ENCODE measurements around the gene SCUBE3. TPM values are rescaled to one million over a fixed set of nuclear protein-coding genes. Genes with fewer than 3 reads are reported as not detected.

SCUBE3 gene
- total and polyA plus RNA-seq, 4 experiments from 2014 or later: 0.03 to 0.08 TPM; not detected in 2

DNA sequence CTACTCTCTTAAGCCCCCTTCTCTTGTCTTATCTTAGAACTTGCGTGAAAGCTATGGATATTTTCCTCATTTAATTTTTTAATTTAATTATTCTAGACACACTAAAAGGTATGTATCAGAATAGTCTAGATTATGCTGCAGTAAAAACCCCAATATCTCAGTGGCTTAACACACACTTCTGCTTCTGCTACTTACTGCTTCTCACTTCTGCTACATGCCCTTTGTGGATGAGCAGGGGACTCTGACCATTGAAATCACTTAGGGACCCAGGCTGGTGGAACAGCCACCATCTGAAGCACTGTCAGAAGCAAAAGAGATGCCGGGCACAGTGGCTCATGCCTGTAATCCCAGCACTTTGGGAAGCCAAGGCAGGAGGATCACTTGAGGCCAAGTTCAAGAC is 27.2 kb upstream of the SCUBE3 start:
- no peak overlapping the region for H3K27ac ChIP-seq (ENCODE audit: low read depth, low read length)
- H3K4me1 ChIP-seq (ENCODE audit: insufficient read depth, low read length): no peaks in the 10 kb centered on the region
- Mint-ChIP-seq H3K4me1 (no peaks in the 10 kb centered on the region), H3K27me3 (peaks cover 12 to 15% of the 10 kb centered on the region in 2 donors), H3K9me3 (no peaks in the 10 kb centered on the region), H3K27ac (no peak overlapping the region), H3K36me3 (no peaks in the 10 kb centered on the region), H3K4me3 (no peak overlapping the region)
- H3K9me3 ChIP-seq (ENCODE audit: control insufficient read depth in 1 of 2, low read length in 2 of 2): no peaks in the 10 kb centered on the region
- no peaks in the 10 kb centered on the region for H3K27me3 ChIP-seq (ENCODE audit: insufficient read depth, low read length)
- ChIA-PET POLR2A (ENCODE audit: partially characterized antibody) (no interaction called here), CTCF (ENCODE audit: partially characterized antibody) (interaction anchor here (0.9 kb wide), 1 partner anchor 21 kb away, joined by 3 read pairs; no protein-coding TSS in a partner anchor)
- no peaks in the 10 kb centered on the region for H3K36me3 ChIP-seq (ENCODE audit: insufficient read depth, low read length)
- DNase-seq: no peak
- no peak overlapping the region for H3K4me3 ChIP-seq (ENCODE audit: low read length in 2 of 2)
- intact Hi-C loops (cut with micrococcal nuclease): no loop called here

DNA sequence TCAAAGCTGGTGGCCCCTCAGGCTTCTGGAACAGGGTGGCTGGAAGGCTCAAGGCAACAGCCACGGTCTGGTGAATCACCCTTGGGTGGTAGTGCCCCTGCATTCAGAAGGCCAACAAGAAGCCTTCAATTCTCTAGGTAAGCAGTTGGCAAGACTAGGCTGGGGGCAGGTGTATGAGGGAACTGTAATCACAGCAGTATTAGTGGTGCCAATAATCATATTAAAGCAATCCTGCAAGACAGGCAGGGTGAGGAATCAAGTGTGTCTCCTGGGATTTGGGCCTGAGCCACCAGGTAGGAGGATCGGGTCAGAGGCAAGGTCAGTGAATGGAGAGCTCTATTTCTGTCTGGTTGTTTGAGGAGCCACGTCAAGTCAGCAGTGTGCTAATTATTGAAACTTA is 24.9 kb upstream of the SCUBE3 start:
- CTCF ChIA-PET (ENCODE audit: partially characterized antibody): no interaction called here

DNA sequence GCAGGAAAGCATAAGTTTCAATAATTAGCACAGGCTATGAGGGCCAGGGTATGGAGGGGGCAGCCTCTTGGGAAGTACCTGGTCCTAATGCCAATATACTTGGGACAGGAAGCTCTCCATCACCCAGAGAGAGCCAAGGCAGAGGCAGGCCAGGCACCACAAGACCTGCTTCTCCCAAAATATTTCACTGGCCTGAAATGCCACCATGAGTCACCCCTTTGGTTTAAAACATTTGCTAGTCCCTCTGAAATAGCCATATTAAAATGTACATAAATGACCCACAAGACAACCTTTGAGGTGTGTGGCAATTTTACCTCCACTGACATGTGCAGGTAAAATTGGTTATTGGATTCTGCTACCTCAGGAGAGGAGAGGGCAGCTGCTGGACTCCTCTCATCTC is 23.4 kb upstream of the SCUBE3 start:
- Histone ChIP-seq H3K4me1 (ENCODE audit: insufficient read depth, low read length) (no peaks in the 10 kb centered on the region), H3K27ac (ENCODE audit: low read depth, low read length) (no peak overlapping the region), H3K27me3 (ENCODE audit: insufficient read depth, low read length) (no peaks in the 10 kb centered on the region), H3K9me3 (ENCODE audit: control insufficient read depth in 1 of 2, low read length in 2 of 2) (no peaks in the 10 kb centered on the region), H3K4me3 (ENCODE audit: low read length in 2 of 2) (no peak overlapping the region), H3K36me3 (ENCODE audit: insufficient read depth, low read length) (no peaks in the 10 kb centered on the region)
- no peak overlapping the region for H3K27ac Mint-ChIP-seq
- H3K4me1 Mint-ChIP-seq: peaks cover 0 to 6% (median 3%) of the 10 kb centered on the region in 4 donors
- DNase-seq: no peak
- no peak overlapping the region for H3K4me3 Mint-ChIP-seq
- H3K36me3 Mint-ChIP-seq: no peaks in the 10 kb centered on the region
- intact Hi-C loops (cut with micrococcal nuclease): no loop called here
- ChIA-PET CTCF (ENCODE audit: partially characterized antibody) (no interaction called here), POLR2A (ENCODE audit: partially characterized antibody) (no interaction called here)
- H3K27me3 Mint-ChIP-seq: peaks cover 8 to 11% of the 10 kb centered on the region in 2 donors
- H3K9me3 Mint-ChIP-seq: no peaks in the 10 kb centered on the region

More for the DNA sequence above, 24.9 kb upstream of the SCUBE3 start:
- no peak overlapping the region for H3K27ac Mint-ChIP-seq
- H3K36me3 Mint-ChIP-seq: no peaks in the 10 kb centered on the region
- no peaks in the 10 kb centered on the region for H3K9me3 Mint-ChIP-seq
- POLR2A ChIA-PET (ENCODE audit: partially characterized antibody): no interaction called here
- H3K4me1 Mint-ChIP-seq: peaks cover 0 to 3% (median under 1%) of the 10 kb centered on the region in 4 donors
- intact Hi-C loops (cut with micrococcal nuclease): no loop called here
- no peak overlapping the region for H3K4me3 Mint-ChIP-seq
- no peaks in the 10 kb centered on the region for H3K27me3 ChIP-seq (ENCODE audit: insufficient read depth, low read length)
- peaks cover 7 to 13% of the 10 kb centered on the region in 2 donors for H3K27me3 Mint-ChIP-seq
- no peak overlapping the region for H3K4me3 ChIP-seq (ENCODE audit: low read length in 2 of 2)
- H3K4me1 ChIP-seq (ENCODE audit: insufficient read depth, low read length): no peaks in the 10 kb centered on the region
- no peak overlapping the region for H3K27ac ChIP-seq (ENCODE audit: low read depth, low read length)
- H3K9me3 ChIP-seq (ENCODE audit: control insufficient read depth in 1 of 2, low read length in 2 of 2): no peaks in the 10 kb centered on the region
- H3K36me3 ChIP-seq (ENCODE audit: insufficient read depth, low read length): no peaks in the 10 kb centered on the region
- DNase-seq: no peak

DNA sequence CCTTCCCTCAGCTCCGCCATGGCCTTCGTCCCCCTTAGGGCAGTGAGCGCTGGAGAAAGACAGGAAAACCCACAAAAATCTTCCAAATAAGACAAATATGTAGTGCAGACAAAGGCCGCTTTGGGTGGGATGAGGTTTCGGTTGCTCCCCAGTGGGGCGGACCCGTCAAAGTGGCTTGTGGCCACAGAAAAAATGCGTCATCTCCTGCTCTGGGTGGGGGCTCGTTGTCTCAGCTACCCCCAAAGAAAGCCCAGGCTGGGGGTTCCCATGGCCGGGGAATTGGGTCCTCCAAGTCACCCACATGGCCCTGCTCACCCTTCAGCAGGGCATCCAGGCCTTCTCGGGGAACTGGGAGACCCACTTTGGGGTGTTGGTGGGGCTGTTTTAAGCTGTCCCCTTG is 21.9 kb upstream of the SCUBE3 start:
- Histone ChIP-seq H3K4me1 (ENCODE audit: insufficient read depth, low read length) (no peaks in the 10 kb centered on the region), H3K36me3 (ENCODE audit: insufficient read depth, low read length) (no peaks in the 10 kb centered on the region), H3K9me3 (ENCODE audit: control insufficient read depth in 1 of 2, low read length in 2 of 2) (no peaks in the 10 kb centered on the region), H3K4me3 (ENCODE audit: low read length in 2 of 2) (no peak overlapping the region), H3K27ac (ENCODE audit: low read depth, low read length) (no peak overlapping the region), H3K27me3 (ENCODE audit: insufficient read depth, low read length) (no peaks in the 10 kb centered on the region)
- POLR2A ChIA-PET (ENCODE audit: partially characterized antibody): no interaction called here
- peaks cover 0 to 6% (median 3%) of the 10 kb centered on the region in 4 donors for H3K4me1 Mint-ChIP-seq
- CTCF ChIA-PET (ENCODE audit: partially characterized antibody): no interaction called here
- peaks cover 5 to 13% of the 10 kb centered on the region in 2 donors for H3K27me3 Mint-ChIP-seq
- no peaks in the 10 kb centered on the region for H3K36me3 Mint-ChIP-seq
- H3K9me3 Mint-ChIP-seq: no peaks in the 10 kb centered on the region
- H3K27ac Mint-ChIP-seq: no peak overlapping the region
- DNase-seq: no peak
- no peak overlapping the region for H3K4me3 Mint-ChIP-seq
- intact Hi-C loops (cut with micrococcal nuclease): no loop called here

DNA sequence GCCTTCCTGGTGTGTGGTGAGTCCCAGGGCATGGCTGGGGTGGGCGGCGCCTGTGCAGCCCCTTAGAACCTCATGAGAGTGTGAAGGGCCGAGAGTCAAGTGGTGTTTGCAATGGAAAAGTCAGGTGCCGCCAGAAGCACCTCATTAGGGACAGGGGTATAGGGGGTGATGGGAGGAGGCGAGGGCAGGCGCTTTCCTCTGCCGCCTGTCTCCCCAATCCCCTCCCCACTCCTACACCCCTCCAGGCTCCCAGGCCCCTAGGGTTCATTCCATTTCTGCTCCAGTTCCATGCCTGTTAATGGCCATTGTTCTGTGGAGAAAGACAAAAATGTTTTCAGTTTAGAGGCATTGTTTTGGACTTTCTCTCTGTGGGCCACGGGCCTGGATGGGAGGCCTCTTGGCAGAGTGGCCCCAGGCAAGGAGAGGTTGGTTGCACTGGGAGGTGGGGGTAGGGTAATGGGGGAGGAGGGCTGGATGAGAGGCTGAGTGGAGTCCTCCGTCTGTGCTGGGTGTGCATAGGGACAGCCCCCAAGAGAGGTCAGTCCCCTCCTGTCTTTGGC is 21.4 kb upstream of the SCUBE3 start:
- H3K27ac Mint-ChIP-seq: peak overlapping the region in 1 of 7 donors; percentile 31
- intact Hi-C loops (cut with micrococcal nuclease): no loop called here
- no peak overlapping the region for H3K27ac ChIP-seq (ENCODE audit: low read depth, low read length)

DNA sequence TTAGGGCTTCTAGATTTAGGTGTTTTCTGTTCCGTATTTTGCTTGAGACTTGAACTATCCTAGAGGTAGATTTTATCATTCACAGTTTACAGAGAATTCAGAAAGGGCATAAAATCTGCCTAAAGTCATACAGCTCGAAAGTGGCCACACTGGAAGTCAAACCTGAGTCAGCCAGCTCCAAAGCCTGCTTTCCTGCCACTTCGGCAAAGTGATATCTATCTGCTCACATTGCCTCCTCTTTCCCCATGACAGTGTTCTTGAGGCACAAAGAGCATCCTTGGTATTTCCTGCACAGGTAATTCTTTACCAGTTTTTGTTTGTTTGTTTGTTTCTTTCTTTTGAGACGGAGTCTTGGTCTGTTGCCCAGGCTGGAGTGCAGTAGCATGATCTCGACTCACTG is 19.4 kb upstream of the SCUBE3 start:
- no peaks in the 10 kb centered on the region for H3K4me1 ChIP-seq (ENCODE audit: insufficient read depth, low read length)
- ChIA-PET POLR2A (ENCODE audit: partially characterized antibody) (no interaction called here), CTCF (ENCODE audit: partially characterized antibody) (no interaction called here)
- H3K27ac ChIP-seq (ENCODE audit: low read depth, low read length): no peak overlapping the region
- no peaks in the 10 kb centered on the region for H3K36me3 ChIP-seq (ENCODE audit: insufficient read depth, low read length)
- H3K9me3 ChIP-seq (ENCODE audit: control insufficient read depth in 1 of 2, low read length in 2 of 2): no peaks in the 10 kb centered on the region
- no peak for DNase-seq
- Mint-ChIP-seq H3K9me3 (peaks cover 0 to 6% (median under 1%) of the 10 kb centered on the region in 8 donors), H3K27me3 (peaks cover 12 to 20% of the 10 kb centered on the region in 2 donors), H3K4me1 (peaks cover 0 to 6% (median 3%) of the 10 kb centered on the region in 4 donors), H3K4me3 (no peak overlapping the region), H3K36me3 (no peaks in the 10 kb centered on the region), H3K27ac (no peak overlapping the region)
- intact Hi-C loops (cut with micrococcal nuclease): no loop called here
- H3K4me3 ChIP-seq (ENCODE audit: low read length in 2 of 2): no peak overlapping the region
- H3K27me3 ChIP-seq (ENCODE audit: insufficient read depth, low read length): peaks cover 3% of the 10 kb centered on the region

More for the DNA sequence above, 21.4 kb upstream of the SCUBE3 start:
- Mint-ChIP-seq H3K4me3 (no peak overlapping the region), H3K9me3 (no peaks in the 10 kb centered on the region), H3K36me3 (no peaks in the 10 kb centered on the region), H3K4me1 (peaks cover 0 to 6% (median 3%) of the 10 kb centered on the region in 4 donors), H3K27me3 (peaks cover 8 to 15% of the 10 kb centered on the region in 2 donors)
- Histone ChIP-seq H3K9me3 (ENCODE audit: control insufficient read depth in 1 of 2, low read length in 2 of 2) (no peaks in the 10 kb centered on the region), H3K27me3 (ENCODE audit: insufficient read depth, low read length) (no peaks in the 10 kb centered on the region), H3K36me3 (ENCODE audit: insufficient read depth, low read length) (no peaks in the 10 kb centered on the region), H3K4me3 (ENCODE audit: low read length in 2 of 2) (no peak overlapping the region), H3K4me1 (ENCODE audit: insufficient read depth, low read length) (no peaks in the 10 kb centered on the region)
- DNase-seq: no peak
- ChIA-PET POLR2A (ENCODE audit: partially characterized antibody) (no interaction called here), CTCF (ENCODE audit: partially characterized antibody) (no interaction called here)

DNA sequence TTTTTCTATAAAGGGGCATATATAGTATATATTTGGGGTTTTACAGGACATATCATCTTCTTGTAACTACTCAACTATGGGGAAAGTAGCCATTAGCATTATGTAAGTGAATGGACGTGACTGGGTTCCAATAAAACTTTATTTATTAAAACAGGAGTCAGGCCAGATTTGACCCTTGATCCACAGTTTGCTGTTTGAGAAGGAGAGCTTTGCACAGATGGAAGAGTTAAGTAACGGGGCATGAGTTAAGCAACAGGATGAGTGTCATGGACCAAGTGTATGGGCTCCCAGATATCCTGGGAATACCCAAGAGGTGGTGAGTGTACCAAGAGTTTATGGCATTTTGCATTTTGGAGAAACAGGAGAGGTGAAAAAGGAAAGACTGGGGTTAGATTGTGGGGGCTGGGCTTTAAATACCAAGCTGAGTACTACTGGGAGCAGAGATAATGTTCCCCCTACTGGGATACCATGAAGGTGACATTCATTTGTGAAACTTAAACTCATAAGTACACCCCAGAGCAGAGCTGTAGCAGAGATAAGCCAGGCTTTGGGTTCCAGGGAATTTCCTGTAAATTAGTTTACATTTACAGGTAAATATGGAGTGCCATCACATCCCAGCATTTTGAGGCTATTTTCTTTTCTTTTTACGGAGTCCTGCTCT is 18.5 kb upstream of the SCUBE3 start:
- no peak for DNase-seq
- CTCF ChIA-PET (ENCODE audit: partially characterized antibody): no interaction called here
- POLR2A ChIA-PET (ENCODE audit: partially characterized antibody): no interaction called here
- H3K36me3 ChIP-seq (ENCODE audit: insufficient read depth, low read length): no peaks in the 10 kb centered on the region
- peaks cover 10% of the 10 kb centered on the region for H3K27me3 ChIP-seq (ENCODE audit: insufficient read depth, low read length)
- no peaks in the 10 kb centered on the region for H3K4me1 ChIP-seq (ENCODE audit: insufficient read depth, low read length)
- H3K4me3 Mint-ChIP-seq: no peak overlapping the region
- no peak overlapping the region for H3K4me3 ChIP-seq (ENCODE audit: low read length in 2 of 2)
- H3K27ac Mint-ChIP-seq: peak overlapping the region in 1 of 7 donors; percentile 48
- peaks cover 0 to 6% (median under 1%) of the 10 kb centered on the region in 8 donors for H3K9me3 Mint-ChIP-seq
- no peaks in the 10 kb centered on the region for H3K9me3 ChIP-seq (ENCODE audit: control insufficient read depth in 1 of 2, low read length in 2 of 2)
- peaks cover 0 to 6% (median 3%) of the 10 kb centered on the region in 4 donors for H3K4me1 Mint-ChIP-seq
- no peaks in the 10 kb centered on the region for H3K36me3 Mint-ChIP-seq
- peaks cover 20 to 23% of the 10 kb centered on the region in 2 donors for H3K27me3 Mint-ChIP-seq
- intact Hi-C loops (cut with micrococcal nuclease): no loop called here
- H3K27ac ChIP-seq (ENCODE audit: low read depth, low read length): no peak overlapping the region
